PFSK-1 (cell line): ENCODE measurements around the gene PLEKHM2.

ENCODE experiments used
- POLR2AphosphoS5 ChIP-seq: IDR thresholded peaks from 2 replicates; pipeline ENCODE4 v1.6.1; 2012; ENCODE audit warnings: low read depth, mild to moderate bottlenecking, control low read depth, low read length, moderate library complexity
- TAF1 ChIP-seq: IDR thresholded peaks from 2 replicates; pipeline ENCODE4 v1.6.1; 2012; ENCODE audit warnings: low read length, control low read depth, borderline replicate concordance; ENCODE audit not compliant: insufficient read depth
- TF ChIP-seq, protein P1 (sequence below), 2 experiments: IDR thresholded peaks; 2 replicates each; pipeline versions ENCODE4 v1.6.1 to v1.8.0; 2011 to 2012; ENCODE audit warnings: low read depth in 2 of 2, low read length in 2 of 2, control low read depth in 1 of 2, inconsistent platforms in 1 of 2, mild to moderate bottlenecking in 1 of 2, moderate library complexity in 1 of 2; ENCODE audit not compliant: insufficient read depth in 1 of 2

GRCh38 chr1:15640667-15641066 lies 43.5 kb upstream of the PLEKHM2 start:
- TF ChIP-seq POLR2AphosphoS5: no peak
- TF ChIP-seq, protein P1, sequence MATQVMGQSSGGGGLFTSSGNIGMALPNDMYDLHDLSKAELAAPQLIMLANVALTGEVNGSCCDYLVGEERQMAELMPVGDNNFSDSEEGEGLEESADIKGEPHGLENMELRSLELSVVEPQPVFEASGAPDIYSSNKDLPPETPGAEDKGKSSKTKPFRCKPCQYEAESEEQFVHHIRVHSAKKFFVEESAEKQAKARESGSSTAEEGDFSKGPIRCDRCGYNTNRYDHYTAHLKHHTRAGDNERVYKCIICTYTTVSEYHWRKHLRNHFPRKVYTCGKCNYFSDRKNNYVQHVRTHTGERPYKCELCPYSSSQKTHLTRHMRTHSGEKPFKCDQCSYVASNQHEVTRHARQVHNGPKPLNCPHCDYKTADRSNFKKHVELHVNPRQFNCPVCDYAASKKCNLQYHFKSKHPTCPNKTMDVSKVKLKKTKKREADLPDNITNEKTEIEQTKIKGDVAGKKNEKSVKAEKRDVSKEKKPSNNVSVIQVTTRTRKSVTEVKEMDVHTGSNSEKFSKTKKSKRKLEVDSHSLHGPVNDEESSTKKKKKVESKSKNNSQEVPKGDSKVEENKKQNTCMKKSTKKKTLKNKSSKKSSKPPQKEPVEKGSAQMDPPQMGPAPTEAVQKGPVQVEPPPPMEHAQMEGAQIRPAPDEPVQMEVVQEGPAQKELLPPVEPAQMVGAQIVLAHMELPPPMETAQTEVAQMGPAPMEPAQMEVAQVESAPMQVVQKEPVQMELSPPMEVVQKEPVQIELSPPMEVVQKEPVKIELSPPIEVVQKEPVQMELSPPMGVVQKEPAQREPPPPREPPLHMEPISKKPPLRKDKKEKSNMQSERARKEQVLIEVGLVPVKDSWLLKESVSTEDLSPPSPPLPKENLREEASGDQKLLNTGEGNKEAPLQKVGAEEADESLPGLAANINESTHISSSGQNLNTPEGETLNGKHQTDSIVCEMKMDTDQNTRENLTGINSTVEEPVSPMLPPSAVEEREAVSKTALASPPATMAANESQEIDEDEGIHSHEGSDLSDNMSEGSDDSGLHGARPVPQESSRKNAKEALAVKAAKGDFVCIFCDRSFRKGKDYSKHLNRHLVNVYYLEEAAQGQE (IDR thresholded peaks at IDR 0.05; ENCODE audit: insufficient read depth in 1 of 2, low read depth in 2 of 2, low read length in 2 of 2): no peak
- no peak for TF ChIP-seq TAF1
